ENCODE results near the gene SCN10A.
A peak's percentile ranks its signal among the peaks of the same experiment; 100 is the strongest.

SCN10A gene

DNA sequence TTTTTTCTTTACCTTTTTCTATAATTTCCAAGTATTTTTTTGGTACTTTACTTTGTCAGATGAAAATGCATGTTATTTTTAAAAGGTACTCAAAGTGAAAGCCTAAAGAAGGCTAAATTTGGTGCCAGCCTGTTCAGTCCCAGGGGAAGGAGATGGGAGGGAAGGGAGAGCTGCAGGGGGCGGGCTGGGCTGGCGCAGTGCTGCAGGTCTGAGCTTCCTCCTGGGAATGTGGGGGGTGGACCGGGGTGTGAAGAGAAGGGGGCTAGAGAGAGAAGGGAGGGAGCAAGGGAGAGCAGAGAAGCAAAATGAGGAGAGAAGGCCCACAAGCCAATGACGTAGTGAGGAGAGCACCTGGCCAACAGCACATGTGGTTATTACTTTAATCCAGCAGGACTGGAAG is 95.6 kb downstream of the SCN10A start:
- DNase-seq (ENCODE audit: low spot score): no peak

DNA sequence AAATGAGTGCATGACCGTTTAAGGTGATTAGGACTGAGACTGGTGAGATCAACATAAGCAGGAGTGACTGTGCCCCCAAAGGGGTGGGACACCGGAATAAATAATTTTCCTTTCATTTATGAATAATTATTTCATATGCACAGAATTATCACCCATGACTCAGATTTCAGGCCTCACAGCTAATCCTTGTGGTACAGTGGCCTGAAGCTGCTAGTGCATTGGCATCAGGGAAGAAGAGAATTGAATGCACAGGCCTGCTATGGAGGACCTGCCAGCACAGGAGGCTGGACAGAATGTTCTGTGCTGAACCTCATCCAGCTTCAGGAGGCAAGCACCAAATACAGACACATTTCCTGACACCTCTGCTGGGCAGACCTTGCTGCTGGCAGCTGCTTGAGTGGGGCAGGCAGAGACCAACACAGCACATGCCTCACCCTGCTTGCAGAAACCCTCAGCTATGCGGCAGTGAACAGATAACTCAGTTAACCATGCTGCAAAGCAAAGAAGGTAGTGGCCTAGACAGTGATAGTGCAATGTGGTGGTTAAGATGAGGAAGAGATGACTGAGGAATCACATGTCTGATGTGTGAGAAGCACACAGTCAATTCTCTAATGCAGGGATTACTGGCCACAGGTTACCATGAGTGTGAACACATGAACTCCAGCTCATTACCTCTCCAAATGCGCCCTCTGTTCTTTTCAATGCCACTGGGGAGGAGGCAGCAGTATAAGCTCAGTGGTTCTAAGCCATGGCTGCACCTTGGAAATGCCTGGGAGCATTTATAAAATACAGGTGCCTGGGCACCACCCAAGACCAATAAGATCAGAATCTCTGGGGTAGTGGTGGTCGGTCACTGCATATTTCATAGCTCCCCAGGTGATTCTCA is 98.4 kb downstream of the SCN10A start:
- DNase-seq (ENCODE audit: low spot score): peak; percentile 73

DNA sequence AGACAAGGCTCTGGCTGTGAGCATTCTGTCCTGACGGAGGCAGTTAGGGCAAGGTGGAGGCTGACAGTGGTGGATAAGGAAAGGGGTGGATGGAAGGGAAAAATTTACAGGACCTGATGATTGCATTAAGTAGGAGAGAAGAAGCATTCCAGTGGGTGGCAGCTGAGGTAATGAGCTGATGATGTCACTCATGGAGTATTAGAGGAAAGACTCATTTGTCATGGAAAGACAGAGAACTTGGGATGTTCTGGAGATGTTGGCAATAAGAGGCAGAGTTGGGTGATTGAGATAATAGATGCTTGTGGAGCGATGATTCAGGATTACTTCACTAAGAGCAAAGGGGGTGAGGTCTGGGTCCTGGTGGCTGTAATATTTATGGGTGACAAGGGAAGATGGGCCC is 102.9 kb downstream of the SCN10A start:
- no peak for DNase-seq (ENCODE audit: low spot score)

DNA sequence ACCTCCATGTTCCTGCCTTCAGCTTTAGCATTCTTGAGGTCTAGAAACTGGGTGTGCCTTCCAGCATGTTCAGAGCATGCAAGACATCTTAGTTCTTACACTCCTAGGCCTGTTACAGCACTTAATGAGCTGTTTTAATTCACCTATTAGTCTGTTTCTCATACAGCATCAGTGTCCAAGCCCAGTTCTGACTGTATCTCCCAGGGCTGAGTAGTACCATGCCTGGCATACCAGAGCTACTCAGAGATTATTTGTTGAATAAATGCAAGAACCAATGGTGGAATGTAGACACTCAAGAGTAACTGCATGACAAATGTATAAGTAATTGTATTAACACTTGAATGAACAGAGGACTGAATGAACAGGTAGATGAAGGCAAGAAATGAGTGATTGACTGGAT is 104.7 kb downstream of the SCN10A start:
- no peak for DNase-seq (ENCODE audit: low spot score)

DNA sequence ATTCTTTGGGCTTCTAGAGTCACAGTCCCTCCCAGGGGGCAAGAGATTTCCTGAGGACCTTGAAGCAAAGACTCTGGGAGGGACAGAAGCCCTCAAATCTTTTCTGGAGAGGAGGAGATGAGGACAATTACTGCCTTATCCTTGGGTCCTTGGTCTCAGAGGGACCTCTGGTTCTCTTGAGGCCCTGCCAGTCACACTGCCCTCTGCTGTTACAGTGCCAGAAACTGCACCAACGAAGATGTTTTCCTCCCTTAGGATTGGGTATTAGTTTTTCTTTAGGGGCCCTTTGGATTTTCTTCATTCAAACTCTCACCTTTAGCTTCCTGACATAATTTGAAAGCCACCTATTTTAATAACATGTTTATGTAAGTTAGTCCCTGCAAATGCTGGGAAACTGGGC is 108.3 kb downstream of the SCN10A start:
- DNase-seq (ENCODE audit: low spot score): peak; percentile 33

DNA sequence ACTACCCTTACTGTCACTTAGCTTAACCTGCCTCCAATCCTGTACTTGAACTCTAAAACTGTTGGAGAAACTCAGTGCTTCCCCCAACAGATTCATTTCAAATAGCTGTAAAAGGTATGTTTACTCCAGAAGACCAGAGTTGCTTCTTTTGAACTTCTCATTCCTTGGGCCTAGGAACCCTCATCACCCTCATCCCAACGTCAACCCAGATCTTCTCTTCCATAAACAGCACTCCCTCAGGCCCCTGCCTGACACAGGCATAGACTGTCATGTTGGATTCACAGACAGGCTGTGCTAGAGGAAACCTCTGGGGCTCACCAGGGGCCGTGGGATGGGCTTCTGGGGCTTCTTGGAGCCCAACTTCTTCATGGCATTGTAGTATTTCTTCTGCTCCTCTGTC is 109.1 kb downstream of the SCN10A start:
- no peak for DNase-seq (ENCODE audit: low spot score)

DNA sequence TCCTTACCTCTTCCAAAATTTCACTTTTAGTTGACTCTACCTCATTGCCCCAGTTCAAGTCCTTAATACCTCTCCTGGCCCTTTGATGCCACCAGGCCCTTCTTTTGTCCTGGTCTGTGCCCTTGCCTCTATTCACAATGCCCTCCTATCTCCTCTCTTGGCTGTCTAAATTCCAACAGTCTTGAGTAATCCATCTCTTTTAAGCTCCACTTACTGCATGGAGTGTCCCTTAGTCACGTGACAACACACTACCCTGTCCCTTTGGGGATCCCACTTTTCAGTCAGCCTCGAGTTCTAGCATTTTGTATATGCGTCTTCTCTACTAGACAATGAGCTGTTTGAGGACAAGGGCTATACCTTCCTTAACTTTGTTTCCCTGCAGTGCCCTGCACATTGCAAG is 113.8 kb downstream of the SCN10A start:
- no peak for DNase-seq (ENCODE audit: low spot score)

DNA sequence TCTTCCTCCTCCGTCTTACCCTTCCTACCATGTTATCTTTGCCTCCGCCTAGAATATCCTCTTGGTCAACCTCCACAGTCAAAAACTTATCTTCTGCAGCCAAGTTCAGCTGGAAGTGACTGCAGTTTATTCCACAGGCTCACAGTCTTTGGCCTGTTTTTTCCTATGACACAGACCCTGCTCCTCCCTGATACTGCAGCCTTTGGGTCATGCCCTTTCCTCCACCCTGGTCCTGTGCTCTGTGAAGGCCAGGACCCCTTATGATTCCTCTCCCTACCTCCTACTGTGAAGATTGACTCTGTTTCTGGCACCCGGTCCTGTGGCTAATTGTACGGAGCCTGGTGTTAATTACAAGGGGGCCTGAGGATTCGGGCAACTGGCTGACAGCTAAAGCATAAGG is 117.3 kb downstream of the SCN10A start:
- DNase-seq (ENCODE audit: low spot score): no peak

DNA sequence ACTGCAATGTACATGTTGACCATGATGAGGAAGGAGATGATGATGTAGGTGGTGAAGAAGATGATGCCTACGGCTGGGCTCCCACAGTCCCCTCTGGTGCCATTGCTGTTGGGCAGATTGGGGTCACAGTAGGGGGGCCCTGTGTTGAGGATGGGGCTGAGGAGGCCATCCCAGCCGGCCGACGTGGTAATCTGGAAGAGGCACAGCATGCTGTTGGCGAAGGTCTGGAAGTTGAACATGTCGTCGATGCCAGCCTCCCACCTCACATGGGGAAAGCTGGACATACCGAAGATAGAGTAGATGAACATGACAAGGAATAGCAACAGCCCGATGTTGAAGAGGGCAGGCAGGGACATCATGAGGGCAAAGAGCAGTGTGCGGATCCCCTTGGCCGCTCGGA is 118.0 kb downstream of the SCN10A start:
- no peak for DNase-seq (ENCODE audit: low spot score)

DNA sequence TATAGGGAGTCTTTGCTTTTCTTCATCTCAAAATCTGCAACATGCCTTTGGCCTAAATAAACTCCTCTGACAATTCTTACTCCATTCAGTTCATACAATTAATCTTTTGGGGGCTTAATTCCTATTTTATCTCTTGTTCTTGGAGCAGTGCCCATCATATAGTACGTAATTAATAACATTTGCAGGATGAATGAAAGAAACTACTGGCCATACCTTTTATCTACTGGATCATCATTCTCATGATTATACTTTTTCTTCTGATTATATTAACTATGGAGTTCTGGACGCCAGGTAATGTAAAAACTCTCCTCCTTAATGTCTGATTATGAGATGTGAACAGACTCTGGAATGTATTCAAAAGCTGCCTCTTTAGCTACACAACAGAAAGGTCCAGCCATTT is 120.0 kb downstream of the SCN10A start:
- no peak for DNase-seq (ENCODE audit: low spot score)

DNA sequence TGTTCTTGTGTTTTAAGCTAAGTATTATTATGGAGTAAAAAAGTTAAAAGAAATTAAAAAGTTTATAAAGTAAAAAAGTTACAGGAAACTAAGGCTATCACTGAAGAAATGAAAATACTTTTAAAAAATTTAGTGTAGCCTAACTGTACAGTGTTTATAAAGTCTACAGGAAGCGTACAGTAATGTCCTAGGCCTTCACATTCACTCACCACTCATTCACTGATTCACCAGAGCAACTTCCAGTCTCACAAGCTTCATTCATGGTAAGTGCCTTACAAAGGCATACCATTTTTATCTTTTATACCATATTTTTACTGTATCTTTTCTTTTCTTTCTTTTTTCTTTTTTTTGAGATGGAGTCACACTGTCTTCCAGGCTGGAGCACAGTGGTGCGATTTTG is 125.8 kb downstream of the SCN10A start:
- no peak for DNase-seq (ENCODE audit: low spot score)

DNA sequence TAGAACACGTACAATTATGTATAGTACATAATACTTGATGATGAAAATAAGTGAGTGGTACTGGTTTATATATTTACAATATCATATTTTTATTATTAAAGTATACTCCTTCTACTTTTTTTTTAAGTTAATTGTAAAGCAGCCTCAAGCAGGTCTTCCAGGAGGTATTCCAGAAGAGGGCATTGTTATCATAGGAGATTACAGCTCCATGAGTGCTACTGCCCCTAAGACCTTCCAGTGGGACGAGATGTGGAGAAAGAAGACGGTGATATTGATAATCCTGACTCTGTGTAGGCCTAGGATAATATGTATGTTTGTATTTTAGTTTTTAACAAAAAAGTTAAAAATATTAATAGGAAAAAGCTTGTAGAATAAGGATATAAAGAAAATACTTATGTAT is 126.2 kb downstream of the SCN10A start:
- no peak for DNase-seq (ENCODE audit: low spot score)

DNA sequence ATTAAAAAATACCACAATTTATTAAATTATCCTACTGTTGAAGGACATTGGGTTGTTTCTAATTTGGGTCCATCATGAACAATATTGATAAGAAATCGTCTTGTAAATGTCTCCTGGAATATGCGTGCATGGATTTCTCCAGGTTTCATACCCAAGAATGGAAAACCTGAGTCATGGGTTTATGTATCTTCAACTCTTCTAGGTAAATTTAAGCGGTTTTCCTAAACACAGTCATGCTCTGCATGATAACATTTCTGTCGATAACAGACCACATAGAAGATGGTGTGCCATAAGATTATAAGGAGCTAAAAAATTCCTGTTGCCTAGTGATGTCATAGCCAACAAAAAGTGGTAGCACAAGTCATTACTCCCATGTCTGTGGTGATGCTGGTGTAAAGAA is 126.7 kb downstream of the SCN10A start:
- DNase-seq (ENCODE audit: low spot score): no peak

DNA sequence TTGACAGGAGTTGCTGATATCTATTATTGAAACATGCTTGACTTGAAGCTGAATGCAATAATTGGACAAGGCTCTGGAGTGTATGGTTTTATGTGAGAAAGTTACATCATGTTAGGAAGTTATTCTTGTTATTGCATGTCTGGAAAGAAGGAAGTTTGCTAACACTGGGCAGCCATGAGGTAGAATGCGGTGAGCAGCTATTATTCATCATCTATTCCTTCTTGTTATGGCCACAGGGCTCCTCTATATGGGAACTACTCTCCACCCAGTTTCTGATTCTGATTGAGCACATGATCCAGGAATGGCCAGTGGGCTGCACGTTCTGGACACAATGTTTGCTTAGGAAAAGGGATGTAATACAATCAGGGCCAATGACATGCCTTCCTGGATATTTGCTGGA is 128.7 kb downstream of the SCN10A start:
- no peak for DNase-seq (ENCODE audit: low spot score)

DNA sequence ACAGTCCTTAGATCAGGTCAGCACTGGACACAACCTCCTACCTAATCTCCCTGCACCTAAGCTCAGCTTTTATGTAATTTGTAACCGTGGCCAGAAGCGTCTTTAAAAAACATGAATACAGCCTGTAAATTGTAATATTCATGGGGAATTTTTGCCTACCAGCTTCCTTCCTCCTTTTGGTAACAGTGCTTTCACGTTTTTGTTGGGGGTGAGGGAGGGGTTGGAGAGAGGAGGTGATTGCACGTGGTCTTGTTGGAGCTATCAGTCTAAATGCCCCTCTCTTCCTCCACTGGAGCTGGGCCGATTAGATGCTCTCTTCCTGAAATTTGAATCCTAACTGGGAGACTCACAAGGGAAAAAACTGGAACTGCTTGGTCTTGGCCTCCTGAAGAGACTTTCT is 131.5 kb downstream of the SCN10A start:
- DNase-seq (ENCODE audit: low spot score): no peak

DNA sequence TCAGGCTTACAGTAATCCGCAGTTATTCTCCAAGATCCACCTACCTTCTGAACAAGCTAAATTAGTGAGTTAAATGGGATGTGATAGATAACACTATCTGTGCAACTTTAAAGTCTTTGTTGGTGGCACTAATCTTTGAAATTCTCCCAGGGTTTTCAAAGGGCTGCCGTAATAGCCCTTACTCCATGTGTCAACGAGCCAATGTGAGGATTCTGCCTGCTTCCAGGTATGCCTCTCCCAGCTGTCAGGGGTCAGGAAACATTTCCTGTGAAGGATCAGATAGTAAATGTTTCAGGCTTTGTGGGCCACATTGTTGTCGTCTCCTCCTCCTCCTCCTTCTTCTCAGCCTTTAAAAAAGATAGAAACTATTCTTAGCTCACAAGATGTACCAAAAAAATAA is 146.3 kb downstream of the SCN10A start:
- DNase-seq (ENCODE audit: low spot score): no peak

DNA sequence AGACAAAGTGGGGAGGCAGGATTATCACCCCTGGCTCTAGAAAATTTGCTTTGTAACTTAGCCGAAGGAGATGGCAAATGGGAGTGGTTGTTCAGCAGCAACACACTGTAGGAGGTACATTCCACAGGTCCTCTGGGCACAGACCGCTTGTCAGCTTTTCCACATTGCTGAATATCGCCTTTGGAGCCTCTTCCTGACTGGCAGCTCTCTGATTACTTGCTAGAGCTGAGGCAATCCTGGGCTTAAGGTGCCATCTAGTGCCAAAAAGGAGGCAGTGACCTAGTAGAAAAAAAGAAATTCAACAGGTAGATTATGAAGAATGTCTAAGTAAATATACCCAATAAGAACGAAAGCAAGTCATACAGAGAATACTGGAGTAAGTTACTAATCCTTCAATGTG is 153.5 kb downstream of the SCN10A start:
- DNase-seq (ENCODE audit: low spot score): no peak

DNA sequence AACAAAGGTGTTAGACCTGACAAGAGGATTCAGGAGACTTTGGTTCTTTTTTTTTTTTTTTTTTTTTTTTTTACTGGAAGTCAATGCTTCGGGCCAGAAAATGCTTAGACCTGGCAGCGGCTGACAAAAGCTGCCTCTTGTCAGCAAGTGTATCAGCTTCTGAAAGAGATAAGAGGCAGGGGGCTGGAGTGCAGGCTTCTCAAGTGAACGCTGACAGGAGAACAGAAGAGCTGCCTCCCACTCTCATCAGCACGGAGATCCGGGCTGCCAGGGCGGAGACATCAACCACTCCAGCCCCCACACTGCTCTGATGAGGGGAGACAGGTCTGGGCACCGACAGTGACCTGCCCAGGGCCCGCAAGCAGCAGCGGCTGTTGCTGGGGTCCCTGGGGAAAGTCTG is 157.2 kb downstream of the SCN10A start:
- no peak for DNase-seq (ENCODE audit: low spot score)

DNA sequence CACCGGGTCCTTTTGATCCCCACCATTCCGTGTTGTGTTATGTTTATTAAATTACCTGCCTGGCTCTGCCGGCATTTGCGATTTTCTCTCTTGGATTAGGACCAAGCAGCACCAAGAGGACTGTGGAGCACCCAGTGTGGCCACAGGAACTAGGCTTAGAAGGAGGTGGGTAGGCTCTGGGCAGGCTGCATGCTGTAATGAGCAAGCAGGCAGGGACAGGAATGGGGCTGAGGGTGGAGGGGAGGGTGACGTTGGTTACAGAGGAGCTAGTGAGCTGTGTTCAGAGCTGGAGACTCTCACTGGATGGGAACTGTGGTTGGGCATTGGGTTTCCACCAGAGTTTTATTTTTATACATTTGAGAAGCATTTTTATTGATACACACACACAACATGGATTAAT is 158.6 kb downstream of the SCN10A start:
- no peak for DNase-seq (ENCODE audit: low spot score)

DNA sequence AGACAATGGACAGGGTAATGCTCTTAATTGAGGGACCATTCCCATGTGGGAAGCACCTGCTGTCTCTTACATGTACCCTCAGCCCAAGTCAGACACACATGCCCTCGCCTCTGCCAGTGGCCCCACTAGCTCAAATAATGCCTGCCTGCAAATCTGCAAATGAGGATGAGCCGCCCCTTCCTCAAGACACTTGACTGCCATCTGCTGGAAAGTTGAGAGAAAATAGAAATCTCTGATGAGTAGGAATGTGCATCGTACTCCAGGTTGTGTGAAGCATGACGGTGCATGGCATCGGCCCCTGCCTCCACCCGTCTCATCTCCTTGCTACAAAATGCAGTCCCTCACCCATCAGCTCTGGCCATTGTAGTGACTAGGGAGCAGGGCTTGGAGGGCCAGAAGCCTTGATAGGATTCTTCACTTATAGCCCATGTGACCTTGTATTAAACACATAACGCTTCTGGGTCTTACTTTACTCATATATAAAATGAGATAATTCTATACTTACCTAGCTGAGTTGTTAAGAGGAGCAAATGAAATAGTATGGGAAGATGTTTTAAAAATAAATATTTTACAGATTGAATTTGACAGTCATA is 160.2 kb downstream of the SCN10A start:
- no peak for DNase-seq (ENCODE audit: low spot score)

DNA sequence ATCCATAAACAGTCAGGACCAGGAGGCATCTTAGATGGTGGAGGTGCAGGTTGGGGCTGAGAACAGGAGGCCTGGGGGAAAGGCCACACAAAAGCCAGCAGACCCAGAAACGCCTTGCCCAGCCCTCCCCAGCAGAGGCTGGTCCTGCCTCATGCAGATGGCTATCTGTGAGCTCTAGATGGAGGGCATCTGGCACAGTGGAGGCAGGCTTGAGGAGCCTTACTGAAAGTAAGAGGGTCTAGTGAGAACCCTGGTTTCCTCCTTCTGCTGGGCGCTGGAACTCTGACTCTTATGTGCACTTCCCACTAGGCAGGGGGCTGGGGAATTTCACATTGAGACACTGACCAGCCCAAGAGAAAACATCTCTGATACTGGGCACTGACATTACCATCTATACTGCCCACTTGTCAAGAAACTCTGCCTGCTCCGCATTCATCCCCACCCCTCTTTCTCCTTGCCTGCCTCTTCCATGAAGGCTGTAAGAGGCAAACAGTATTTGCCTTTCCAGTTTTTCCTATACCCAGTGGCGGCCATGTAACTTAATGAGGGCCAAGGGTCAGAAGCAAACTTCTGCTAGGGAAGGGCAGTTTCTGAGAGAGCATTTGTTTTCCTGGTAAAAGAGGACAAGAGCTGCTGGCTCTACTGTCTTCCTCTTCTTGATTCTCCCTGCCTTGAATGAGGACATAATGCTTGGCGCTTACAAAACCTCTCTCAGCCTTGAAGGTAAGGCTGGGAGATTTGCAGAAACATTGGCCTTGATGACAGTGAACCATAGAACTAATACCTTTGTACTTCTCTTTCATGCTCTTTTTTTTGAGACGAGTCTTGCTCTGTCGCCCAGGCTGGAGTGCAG is 162.1 kb downstream of the SCN10A start:
- no peak for DNase-seq (ENCODE audit: low spot score)

DNA sequence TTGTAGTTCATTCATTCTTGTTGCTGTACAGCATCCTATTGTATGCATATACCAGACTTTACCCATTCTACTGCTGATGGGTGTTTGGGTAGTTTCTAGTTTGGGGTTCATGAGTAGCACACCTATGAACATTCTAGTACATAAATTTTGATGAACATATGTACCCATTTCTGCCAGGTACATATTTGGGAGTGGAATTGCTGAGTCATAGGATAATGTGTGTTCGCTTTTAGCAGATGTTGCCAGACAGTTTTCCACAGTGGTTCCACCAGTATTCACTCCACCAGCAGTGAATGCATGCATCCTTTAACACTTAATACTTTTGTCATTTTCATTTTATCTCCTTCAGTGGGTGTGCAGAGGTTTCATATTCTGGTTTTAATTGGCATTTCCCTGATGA is 163.1 kb downstream of the SCN10A start:
- no peak for DNase-seq (ENCODE audit: low spot score)

Data from hematopoietic multipotent progenitor cell treated with erythropoietin and hydrocortisone succinate and interleukin-3 and kit ligand, for 15 days (in vitro differentiated cells).